Forelimb muscle (tissue), 1 donor: ENCODE data around the gene FKBP5. TPM values are rescaled to one million over a fixed set of nuclear protein-coding genes. Genes with fewer than 3 reads are reported as not detected.
"Not testable (repeated sequence)": the region's sequence is repeated elsewhere in the genome, so short reads cannot be mapped to it uniquely, and the experiment has no call there.

Experiments
- DNase-seq: peaks from one replicate; pipeline ENCODE4 v3.0.0-alpha.2; 2013; ENCODE audit warnings: low read depth
- polyA plus RNA-seq: library from polyadenylated mRNA; unstranded; fragments of 120-200 nt; gene quantifications from one replicate; pipeline ENCODE4 v1.2.1, GENCODE V29; 2013; ENCODE audit not compliant: insufficient read length

FKBP5 gene
- polyA plus RNA-seq, 1 donor = 16.9 TPM

DNA sequence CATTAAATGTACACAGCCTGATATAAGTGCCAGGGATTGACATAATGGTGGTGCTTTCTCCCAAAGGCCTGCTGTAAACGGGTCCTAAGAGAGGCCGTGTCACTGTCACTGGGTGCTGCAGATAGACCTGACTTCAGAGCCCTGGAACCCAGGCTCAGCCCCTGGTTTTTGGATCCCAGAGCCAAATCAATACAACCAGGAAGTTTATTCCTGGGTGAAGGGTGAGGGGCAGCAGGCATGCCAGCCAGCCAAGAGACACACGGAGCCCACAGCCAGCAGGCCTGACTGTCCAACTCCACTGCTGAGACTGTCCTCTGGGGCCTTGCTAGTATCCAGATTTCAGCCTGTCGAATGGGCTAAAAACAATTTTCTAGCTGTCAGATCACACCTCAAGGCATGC is 35.3 kb upstream of the FKBP5 start:
- no peak for DNase-seq

- no peak for DNase-seq
Measured at GRCh38 chr6:35723587-35723986, 34.9 kb upstream of the FKBP5 start.

DNA sequence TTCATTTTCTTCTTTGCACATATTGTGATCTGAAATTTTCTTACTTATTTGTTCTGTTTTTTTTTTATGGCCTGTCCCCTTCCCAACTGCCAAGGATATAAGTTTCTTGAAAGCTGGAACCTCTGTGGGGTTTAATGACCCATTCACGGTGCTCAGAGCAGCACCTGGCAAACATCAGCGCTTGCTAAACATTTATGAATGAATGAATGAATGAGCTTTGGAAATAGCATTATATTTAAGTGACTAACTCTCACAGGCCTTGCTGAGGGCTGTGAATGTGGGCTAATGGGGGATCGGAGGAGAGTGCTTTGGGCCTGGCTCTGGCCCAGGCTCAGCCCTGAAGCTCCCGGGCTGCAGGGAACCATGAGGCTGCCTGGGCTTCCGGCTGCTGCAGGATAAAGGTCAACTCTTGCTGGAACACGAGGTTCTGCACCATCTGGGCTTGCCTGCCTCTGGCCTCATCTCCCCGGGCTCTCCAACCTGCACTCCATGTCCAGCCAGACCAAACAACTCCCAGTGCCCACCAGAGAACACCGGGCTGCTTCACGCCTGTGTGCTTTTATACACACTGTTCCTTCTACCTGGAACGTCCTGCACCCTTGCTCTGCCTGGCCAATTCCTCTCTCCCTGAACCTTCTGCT is 33.5 kb upstream of the FKBP5 start:
- DNase-seq = no peak

DNA sequence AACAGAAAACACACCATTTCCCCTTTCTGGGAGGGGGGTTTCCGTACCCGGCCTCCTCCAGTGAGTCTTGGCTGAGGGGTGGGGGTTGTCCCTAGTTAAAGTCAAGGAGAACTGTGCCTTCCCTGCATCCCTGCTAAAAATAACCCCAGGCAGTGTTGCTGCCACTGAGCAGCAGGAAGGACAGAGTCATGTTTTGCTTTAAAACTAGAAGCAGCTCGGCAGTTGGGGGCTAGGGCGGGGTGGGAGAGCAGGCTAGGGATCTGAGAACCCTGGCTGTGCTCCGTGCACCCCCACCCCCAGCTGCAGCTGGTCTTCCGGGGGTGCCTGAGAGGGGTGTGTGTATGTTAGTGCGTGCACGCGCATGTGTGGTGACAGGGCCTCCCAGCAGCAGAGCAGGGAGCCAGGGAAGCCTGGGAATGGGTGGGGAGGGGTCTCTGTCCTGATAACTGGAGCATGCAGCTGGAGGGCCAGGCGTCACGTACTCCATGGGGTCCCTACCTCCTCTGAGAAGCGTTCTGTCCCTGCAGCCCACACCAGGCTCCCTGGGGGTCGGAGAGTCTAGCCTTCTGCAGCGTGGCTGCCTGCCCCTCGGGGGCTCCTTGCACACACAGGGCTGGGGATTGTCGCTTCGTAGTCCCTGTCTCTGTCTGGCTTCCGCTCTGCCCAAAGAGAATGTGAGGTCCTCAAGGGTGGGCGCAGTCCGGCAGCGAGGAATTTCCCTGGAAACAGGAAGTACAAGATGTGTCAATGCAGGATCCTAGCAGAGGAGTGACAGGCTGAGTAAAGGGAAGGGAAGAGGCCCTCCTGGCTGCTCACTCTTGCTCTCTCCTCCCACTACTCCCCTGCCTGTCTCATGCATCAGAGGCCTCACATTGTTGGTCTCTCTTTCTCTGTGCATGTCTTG is 31.4 kb upstream of the FKBP5 start:
- DNase-seq = no peak

GRCh38 chr6:35719404-35719829 is 30.7 kb upstream of the FKBP5 start:
- no peak for DNase-seq

DNA sequence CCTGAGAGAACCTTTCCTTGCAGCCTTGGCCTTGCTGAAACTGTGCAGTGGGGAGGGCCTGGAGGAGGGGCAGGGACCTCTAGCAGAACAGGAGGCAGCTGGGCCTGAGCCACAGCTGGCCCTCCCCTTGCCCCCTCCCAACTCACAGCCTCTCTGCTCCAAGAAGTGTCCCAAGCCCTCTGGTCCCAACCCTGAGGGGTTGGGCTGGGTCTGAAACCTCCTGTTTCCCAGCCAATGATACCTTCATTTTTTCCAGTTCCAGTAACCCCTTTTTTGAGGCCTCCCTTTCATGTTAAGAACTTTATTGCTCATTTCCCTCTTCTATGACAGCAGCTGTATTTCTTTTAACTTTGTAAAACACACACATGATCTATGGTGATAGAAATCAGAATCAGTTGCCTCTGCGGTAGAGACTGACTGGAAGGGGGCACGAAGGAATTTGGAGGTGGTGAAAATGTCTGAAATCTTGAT is 30.2 kb upstream of the FKBP5 start:
- no peak for DNase-seq

- no peak for DNase-seq
Measured at GRCh38 chr6:35718375-35718736, 29.6 kb upstream of the FKBP5 start.

- DNase-seq = no peak
Measured at GRCh38 chr6:35717449-35718374, 29.0 kb upstream of the FKBP5 start.

GRCh38 chr6:35716798-35717197 is 28.1 kb upstream of the FKBP5 start:
- DNase-seq = no peak

- DNase-seq = no peak
Measured at GRCh38 chr6:35713006-35713767, 24.5 kb upstream of the FKBP5 start.

DNA sequence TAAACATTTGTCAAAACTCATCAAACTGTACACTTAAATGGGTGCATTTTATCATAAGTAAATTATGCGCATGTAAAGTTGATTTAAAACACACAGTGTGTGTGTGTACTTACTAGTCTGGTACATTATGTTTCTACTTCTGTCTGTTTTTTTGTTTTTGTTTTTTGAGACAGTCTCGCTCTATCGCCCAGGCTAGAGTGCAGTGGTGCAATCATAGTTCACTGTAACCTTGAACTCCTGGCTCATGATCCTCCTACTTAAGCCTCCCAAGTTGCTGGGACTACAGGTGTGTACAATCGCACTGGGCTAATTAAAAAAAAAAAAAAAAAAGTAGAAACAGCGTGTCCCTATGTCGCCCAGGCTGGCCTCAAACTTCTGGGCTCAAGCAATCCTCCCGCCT is 23.0 kb upstream of the FKBP5 start:
- no peak for DNase-seq

GRCh38 chr6:35710241-35710847 is 21.6 kb upstream of the FKBP5 start:
- DNase-seq = no peak

GRCh38 chr6:35708585-35708984 is 19.9 kb upstream of the FKBP5 start:
- DNase-seq = no peak

GRCh38 chr6:35707714-35708407 is 19.1 kb upstream of the FKBP5 start:
- DNase-seq = no peak

GRCh38 chr6:35706468-35706867 is 17.8 kb upstream of the FKBP5 start:
- no peak for DNase-seq

- no peak for DNase-seq
Measured at GRCh38 chr6:35703554-35703953, 14.8 kb upstream of the FKBP5 start.

GRCh38 chr6:35698858-35699257 is 10.1 kb upstream of the FKBP5 start:
- DNase-seq = no peak

- not testable (repeated sequence) for DNase-seq
Measured at GRCh38 chr6:35698430-35698829, 9.7 kb upstream of the FKBP5 start.

DNA sequence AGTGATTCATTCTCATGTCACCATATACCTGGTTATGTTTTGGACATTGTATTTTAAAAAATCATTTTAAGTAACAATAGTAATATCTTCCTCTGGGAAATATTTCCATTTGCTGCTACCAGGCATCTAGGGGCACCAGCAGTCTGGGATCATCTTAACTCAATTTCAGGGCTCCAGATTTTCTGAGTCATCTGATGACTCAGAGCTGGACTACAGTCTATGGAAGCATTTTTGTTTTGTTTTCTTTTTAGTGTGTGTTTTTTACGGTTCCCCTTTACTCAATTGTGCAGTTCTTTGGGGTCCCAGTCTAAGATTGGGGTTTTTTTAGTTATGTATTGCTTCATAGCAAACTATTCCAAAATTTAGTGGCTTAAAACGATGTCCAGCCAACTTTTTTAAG is 5.7 kb upstream of the FKBP5 start:
- DNase-seq = no peak
